ENCODE measurements around the gene IL13.
A peak's percentile ranks its signal among the peaks of the same experiment; 100 is the strongest.
"Not testable (repeated sequence)": the region's sequence is repeated elsewhere in the genome, so short reads cannot be mapped to it uniquely, and the experiment has no call there.

IL13 gene

GRCh38 chr5:132687995-132688394, 30.0 kb downstream of the IL13 start:
- no peak overlapping the region for H3K4me3 ChIP-seq (ENCODE audit: control insufficient read depth, low read depth, low read length)
- no peak for DNase-seq (ENCODE audit: low read depth)

GRCh38 chr5:132688536-132689339, 30.8 kb downstream of the IL13 start:
- peak; percentile 18 for DNase-seq (ENCODE audit: low read depth)
- no peak for TF ChIP-seq CTCF (IDR thresholded peaks at IDR 0.05; ENCODE audit: control insufficient read depth, insufficient read depth, low read depth, low read length, missing control alignments)
- no peak overlapping the region for H3K4me3 ChIP-seq (ENCODE audit: control insufficient read depth, low read depth, low read length)

More at GRCh38 chr5:132687995-132688394, 30.0 kb downstream of the IL13 start:
- TF ChIP-seq CTCF (IDR thresholded peaks at IDR 0.05; ENCODE audit: control insufficient read depth, insufficient read depth, low read depth, low read length, missing control alignments) = no peak

GRCh38 chr5:132689513-132689912, 31.5 kb downstream of the IL13 start:
- no peak overlapping the region for H3K4me3 ChIP-seq (ENCODE audit: control insufficient read depth, low read depth, low read length)
- no peak for TF ChIP-seq CTCF (IDR thresholded peaks at IDR 0.05; ENCODE audit: control insufficient read depth, insufficient read depth, low read depth, low read length, missing control alignments)
- DNase-seq (ENCODE audit: low read depth) = no peak

GRCh38 chr5:132690156-132690555, 32.2 kb downstream of the IL13 start:
- no peak overlapping the region for H3K4me3 ChIP-seq (ENCODE audit: control insufficient read depth, low read depth, low read length)
- no peak for TF ChIP-seq CTCF (IDR thresholded peaks at IDR 0.05; ENCODE audit: control insufficient read depth, insufficient read depth, low read depth, low read length, missing control alignments)
- no peak for DNase-seq (ENCODE audit: low read depth)

GRCh38 chr5:132691755-132692631, 34.0 kb downstream of the IL13 start:
- H3K4me3 ChIP-seq (ENCODE audit: control insufficient read depth, low read depth, low read length); DNase-seq (ENCODE audit: low read depth): not testable (repeated sequence)

- H3K4me3 ChIP-seq (ENCODE audit: control insufficient read depth, low read depth, low read length) = no peak overlapping the region
- TF ChIP-seq CTCF (IDR thresholded peaks at IDR 0.05; ENCODE audit: control insufficient read depth, insufficient read depth, low read depth, low read length, missing control alignments) = no peak
- no peak for DNase-seq (ENCODE audit: low read depth)
These were observed 34.6 kb downstream of the IL13 start for GRCh38 chr5:132692632-132692967.

- DNase-seq (ENCODE audit: low read depth) = no peak
- no peak overlapping the region for H3K4me3 ChIP-seq (ENCODE audit: control insufficient read depth, low read depth, low read length)
- no peak for TF ChIP-seq CTCF (IDR thresholded peaks at IDR 0.05; ENCODE audit: control insufficient read depth, insufficient read depth, low read depth, low read length, missing control alignments)
These were observed 38.0 kb downstream of the IL13 start for GRCh38 chr5:132695956-132696355.

Measured in AG09309 (cell line).